MM.1S (cell line): ENCODE results near the gene GATA2.

Experiments used
- DNase-seq: peaks from one replicate; pipeline ENCODE4 v3.0.0-alpha.2; 2015
- H2AFZ ChIP-seq: fragments of 300-600 bp; sonication (generic); 2 replicates; pipeline ENCODE4 v1.6.0; 2016; ENCODE audit warnings: antibody characterized with exemption, low read length
- H3F3A ChIP-seq: fragments of 300-600 bp; sonication (generic); 2 replicates; pipeline ENCODE4 v1.6.1; 2016; ENCODE audit warnings: mild to moderate bottlenecking, antibody characterized with exemption, low read length, moderate library complexity, mixed read lengths; ENCODE audit not compliant: insufficient read depth
- H3K27ac ChIP-seq: fragments of 300-600 bp; sonication (generic); 2 replicates; pipeline ENCODE4 v1.5.1; 2016; ENCODE audit warnings: mild to moderate bottlenecking, low read length
- H3K27me3 ChIP-seq: fragments of 300-600 bp; sonication (generic); replicated peaks from 2 replicates; pipeline ENCODE4 v1.6.0; 2016; ENCODE audit warnings: low read length; ENCODE audit not compliant: insufficient read depth
- H3K36me3 ChIP-seq: fragments of 300-600 bp; sonication (generic); replicated peaks from 2 replicates; pipeline ENCODE4 v1.6.1; 2016; ENCODE audit warnings: mild to moderate bottlenecking, low read length, mixed read lengths; ENCODE audit not compliant: insufficient read depth
- H3K4me1 ChIP-seq: fragments of 300-600 bp; sonication (generic); 2 replicates; pipeline ENCODE4 v1.6.1; 2016; ENCODE audit warnings: low read length, mixed read lengths
- H3K4me2 ChIP-seq: fragments of 300-600 bp; sonication (generic); 2 replicates; pipeline ENCODE4 v1.6.0; 2016; ENCODE audit warnings: low read depth, low read length
- H3K4me3 ChIP-seq: fragments of 300-600 bp; sonication (generic); 2 replicates; pipeline ENCODE4 v1.5.1; 2016; ENCODE audit warnings: low read length, mixed read lengths
- H3K79me2 ChIP-seq: fragments of 300-600 bp; sonication (generic); 2 replicates; pipeline ENCODE4 v1.6.1; 2016; ENCODE audit warnings: mixed run types, low read length, mixed read lengths
- H3K9ac ChIP-seq: fragments of 300-600 bp; sonication (generic); 2 replicates; pipeline ENCODE4 v1.6.1; 2016; ENCODE audit warnings: low read length, mixed read lengths
- H3K9me2 ChIP-seq: fragments of 300-600 bp; sonication (generic); replicated peaks from 2 replicates; pipeline ENCODE4 v1.6.1; 2016; ENCODE audit warnings: mild to moderate bottlenecking, low read length, mixed read lengths; ENCODE audit not compliant: insufficient read depth
- H3K9me3 ChIP-seq: fragments of 300-600 bp; sonication (generic); replicated peaks from 2 replicates; pipeline ENCODE4 v1.6.1; 2016; ENCODE audit warnings: mild to moderate bottlenecking, low read length, mixed read lengths; ENCODE audit not compliant: insufficient read depth
- H4K20me1 ChIP-seq: fragments of 300-600 bp; sonication (generic); 2 replicates; pipeline ENCODE4 v1.6.1; 2016; ENCODE audit warnings: mild to moderate bottlenecking, low read length, moderate library complexity, mixed read lengths; ENCODE audit not compliant: insufficient read depth
- CTCF ChIP-seq: fragments of 300-600 bp; sonication (generic); IDR thresholded peaks from 2 replicates; pipeline ENCODE4 v1.5.1; 2016; ENCODE audit warnings: antibody characterized with exemption, low read length, mixed read lengths
- EZH2 ChIP-seq: fragments of 300-600 bp; sonication (generic); optimal IDR thresholded peaks from 2 replicates; pipeline ENCODE3; 2017; ENCODE audit warnings: low read depth, mild to moderate bottlenecking, antibody characterized with exemption, low read length, mixed read lengths
- EZH2phosphoT487 ChIP-seq: fragments of 300-600 bp; sonication (generic); IDR thresholded peaks from 2 replicates; pipeline ENCODE4 v1.6.1; 2018; ENCODE audit warnings: antibody characterized with exemption, low read length

Gene GATA2

GRCh38 chr3:128430731-128431130 lies 62.3 kb downstream of the GATA2 start:
- H3K9ac ChIP-seq, result no peak overlapping the region
- TF ChIP-seq EZH2 (no peak), EZH2phosphoT487 (no peak), CTCF (no peak)
- H3K79me2 ChIP-seq, result no peaks in the 10 kb centered on the region
- H3K4me3 ChIP-seq, result no peak overlapping the region
- no peaks in the 10 kb centered on the region for H3K9me2 ChIP-seq
- no peaks in the 10 kb centered on the region for H3K36me3 ChIP-seq
- H3K4me2 ChIP-seq, result no peak overlapping the region
- DNase-seq, result no peak
- H4K20me1 ChIP-seq, result no peaks in the 10 kb centered on the region
- H3K27me3 ChIP-seq, result peaks cover 58% of the 10 kb centered on the region
- H3K9me3 ChIP-seq, result no peaks in the 10 kb centered on the region
- H3K4me1 ChIP-seq, result no peaks in the 10 kb centered on the region
- H3F3A ChIP-seq, result no peaks in the 10 kb centered on the region
- H2AFZ ChIP-seq, result no peak overlapping the region
- no peak overlapping the region for H3K27ac ChIP-seq

- TF ChIP-seq CTCF (no peak), EZH2phosphoT487 (no peak), EZH2 (no peak)
- H3K4me2 ChIP-seq, result no peak overlapping the region
- H3K9me2 ChIP-seq, result no peaks in the 10 kb centered on the region
- no peak overlapping the region for H3K9ac ChIP-seq
- H3K9me3 ChIP-seq, result no peaks in the 10 kb centered on the region
- H3K36me3 ChIP-seq, result no peaks in the 10 kb centered on the region
- H4K20me1 ChIP-seq, result no peaks in the 10 kb centered on the region
- no peak overlapping the region for H3K27ac ChIP-seq
- DNase-seq, result no peak
- H3K4me3 ChIP-seq, result no peak overlapping the region
- no peaks in the 10 kb centered on the region for H3K4me1 ChIP-seq
- H3K27me3 ChIP-seq, result peaks cover 54% of the 10 kb centered on the region
- H2AFZ ChIP-seq, result no peak overlapping the region
- H3F3A ChIP-seq, result no peaks in the 10 kb centered on the region
- H3K79me2 ChIP-seq, result no peaks in the 10 kb centered on the region
Observed at GRCh38 chr3:128430301-128430700, 62.7 kb downstream of the GATA2 start.

- no peak for TF ChIP-seq EZH2phosphoT487
- TF ChIP-seq EZH2, result no peak
- no peak for TF ChIP-seq CTCF
- Histone ChIP-seq H3K9me2 (no peaks in the 10 kb centered on the region), H3F3A (no peaks in the 10 kb centered on the region), H3K9me3 (no peaks in the 10 kb centered on the region), H3K79me2 (no peaks in the 10 kb centered on the region), H3K9ac (no peak overlapping the region), H3K27me3 (peaks cover 49% of the 10 kb centered on the region), H3K4me3 (no peak overlapping the region), H3K27ac (no peak overlapping the region), H3K4me2 (no peak overlapping the region), H3K36me3 (no peaks in the 10 kb centered on the region), H2AFZ (no peak overlapping the region), H4K20me1 (no peaks in the 10 kb centered on the region), H3K4me1 (no peaks in the 10 kb centered on the region)
- DNase-seq, result no peak
Observed at GRCh38 chr3:128429751-128430150, 63.2 kb downstream of the GATA2 start.
